GM12892 (cell line): Measurements from ENCODE around the gene CAMKMT.

Experiments
- POLR2A ChIP-seq: IDR thresholded peaks from 2 replicates; pipeline ENCODE4 v1.6.1; 2011; ENCODE audit warnings: low read depth, low read length, control low read depth
- POLR2AphosphoS5 ChIP-seq: IDR thresholded peaks from 2 replicates; pipeline ENCODE4 v1.6.1; 2011; ENCODE audit warnings: low read depth, low read length, control low read depth

DNA sequence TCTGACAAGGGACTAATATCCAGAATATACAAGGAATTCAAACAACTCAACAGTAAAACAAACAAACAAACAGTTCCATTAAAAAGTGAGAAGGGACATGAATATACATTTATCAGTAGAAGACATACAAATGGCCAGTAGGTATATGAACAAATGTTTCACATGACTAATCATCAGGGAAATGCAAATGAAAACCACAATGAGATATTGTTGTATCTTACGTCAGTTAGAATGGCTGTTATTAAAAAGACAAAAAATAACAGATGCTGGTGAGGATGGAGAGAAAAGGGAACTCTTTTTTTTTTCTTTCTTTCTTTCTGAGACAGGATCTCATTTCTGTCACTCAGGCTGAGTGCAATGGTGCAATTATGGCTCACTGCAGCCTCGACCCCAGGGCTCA is 175.5 kb downstream of the CAMKMT start:
- TF ChIP-seq POLR2AphosphoS5 (no peak), POLR2A (no peak)
